HEK293 (cell line): ENCODE measurements around the gene HOXC5.

Source experiments
- SALL2 ChIP-seq: fragments of 450-650 bp; formaldehyde crosslinking; IDR thresholded peaks from 2 replicates; pipeline ENCODE4 v1.5.0; 2017; ENCODE audit warnings: missing biosample characterization, mild to moderate bottlenecking, missing genetic modification characterization, borderline replicate concordance
- SP3 ChIP-seq: fragments of 450-650 bp; formaldehyde crosslinking; IDR thresholded peaks from 2 replicates; pipeline ENCODE4 v1.5.1; 2016; ENCODE audit warnings: missing biosample characterization, missing genetic modification characterization
- ZBTB8A ChIP-seq: fragments of 450-650 bp; formaldehyde crosslinking; IDR thresholded peaks from 2 replicates; pipeline ENCODE4 v1.5.1; 2016; ENCODE audit warnings: missing biosample characterization, missing genetic modification characterization
- ZNF114 ChIP-seq: fragments of 450-650 bp; formaldehyde crosslinking; IDR thresholded peaks from 2 replicates; pipeline ENCODE4 v1.5.0; 2017; ENCODE audit warnings: missing biosample characterization, missing genetic modification characterization
- ZNF155 ChIP-seq: fragments of 450-650 bp; formaldehyde crosslinking; IDR thresholded peaks from 2 replicates; pipeline ENCODE4 v1.5.1; 2016; ENCODE audit warnings: missing biosample characterization, missing genetic modification characterization
- ZNF174 ChIP-seq: fragments of 450-650 bp; formaldehyde crosslinking; IDR thresholded peaks from 2 replicates; pipeline ENCODE4 v1.5.0; 2017; ENCODE audit warnings: missing biosample characterization, mild to moderate bottlenecking, missing genetic modification characterization
- ZNF324 ChIP-seq: fragments of 450-650 bp; formaldehyde crosslinking; IDR thresholded peaks from 2 replicates; pipeline ENCODE4 v1.5.1; 2016; ENCODE audit warnings: missing biosample characterization, missing genetic modification characterization
- ZNF341 ChIP-seq: fragments of 450-650 bp; formaldehyde crosslinking; IDR thresholded peaks from 2 replicates; pipeline ENCODE4; 2016; ENCODE audit warnings: low read depth, missing biosample characterization, missing genetic modification characterization
- ZNF37A ChIP-seq: fragments of 450-650 bp; IDR thresholded peaks from 2 replicates; pipeline ENCODE4 v1.5.1; 2018; ENCODE audit warnings: missing biosample characterization, missing genetic modification characterization
- ZNF544 ChIP-seq: fragments of 450-650 bp; formaldehyde crosslinking; IDR thresholded peaks from 2 replicates; pipeline ENCODE4 v1.5.0; 2017; ENCODE audit warnings: missing biosample characterization, missing genetic modification characterization
- ZNF626 ChIP-seq: fragments of 450-650 bp; sonication (Bioruptor Pico); formaldehyde crosslinking; IDR thresholded peaks from 2 replicates; pipeline ENCODE4 v1.5.1; 2018; ENCODE audit warnings: missing biosample characterization, missing genetic modification characterization, inconsistent platforms
- ZNF670 ChIP-seq: fragments of 450-650 bp; formaldehyde crosslinking; IDR thresholded peaks from 2 replicates; pipeline ENCODE4 v1.5.1; 2016; ENCODE audit warnings: missing biosample characterization, missing genetic modification characterization, low read depth
- ZNF785 ChIP-seq: fragments of 450-650 bp; formaldehyde crosslinking; IDR thresholded peaks from 2 replicates; pipeline ENCODE4 v1.5.1; 2016; ENCODE audit warnings: missing biosample characterization, missing genetic modification characterization
- TF ChIP-seq, protein P1 (sequence below): fragments of 450-650 bp; formaldehyde crosslinking; IDR thresholded peaks from 2 replicates; pipeline ENCODE4 v1.5.1; 2016; ENCODE audit warnings: missing biosample characterization, missing genetic modification characterization
- TF ChIP-seq, protein P2 (sequence below): fragments of 450-650 bp; formaldehyde crosslinking; IDR thresholded peaks from 2 replicates; pipeline ENCODE4 v1.5.1; 2016; ENCODE audit warnings: missing biosample characterization, missing genetic modification characterization
- TF ChIP-seq, protein P3 (sequence below): fragments of 450-650 bp; formaldehyde crosslinking; IDR thresholded peaks from 2 replicates; pipeline ENCODE4 v1.5.1; 2016; ENCODE audit warnings: missing biosample characterization, missing genetic modification characterization
- TF ChIP-seq, protein P4 (sequence below): fragments of 450-650 bp; formaldehyde crosslinking; IDR thresholded peaks from 2 replicates; pipeline ENCODE4 v1.5.0; 2017; ENCODE audit warnings: missing biosample characterization, missing genetic modification characterization, borderline replicate concordance
- TF ChIP-seq, protein P5 (sequence below): fragments of 450-650 bp; formaldehyde crosslinking; IDR thresholded peaks from 2 replicates; pipeline ENCODE4 v1.5.1; 2016; ENCODE audit warnings: missing biosample characterization, missing genetic modification characterization
- TF ChIP-seq, protein P6 (sequence below): fragments of 450-650 bp; formaldehyde crosslinking; IDR thresholded peaks from 2 replicates; pipeline ENCODE4 v1.5.1; 2016; ENCODE audit warnings: missing biosample characterization, missing genetic modification characterization
- TF ChIP-seq, protein P7 (sequence below): fragments of 450-650 bp; IDR thresholded peaks from 2 replicates; pipeline ENCODE4 v1.5.1; 2018; ENCODE audit warnings: missing biosample characterization, missing genetic modification characterization
- TF ChIP-seq, protein P8 (sequence below): fragments of 450-650 bp; formaldehyde crosslinking; IDR thresholded peaks from 2 replicates; pipeline ENCODE4 v1.5.1; 2016; ENCODE audit warnings: missing biosample characterization, missing genetic modification characterization
- TF ChIP-seq, protein P9 (sequence below): fragments of 450-650 bp; formaldehyde crosslinking; IDR thresholded peaks from 2 replicates; pipeline ENCODE4 v1.5.1; 2016; ENCODE audit warnings: missing biosample characterization, missing genetic modification characterization, low read depth

The HOXC5 gene

DNA sequence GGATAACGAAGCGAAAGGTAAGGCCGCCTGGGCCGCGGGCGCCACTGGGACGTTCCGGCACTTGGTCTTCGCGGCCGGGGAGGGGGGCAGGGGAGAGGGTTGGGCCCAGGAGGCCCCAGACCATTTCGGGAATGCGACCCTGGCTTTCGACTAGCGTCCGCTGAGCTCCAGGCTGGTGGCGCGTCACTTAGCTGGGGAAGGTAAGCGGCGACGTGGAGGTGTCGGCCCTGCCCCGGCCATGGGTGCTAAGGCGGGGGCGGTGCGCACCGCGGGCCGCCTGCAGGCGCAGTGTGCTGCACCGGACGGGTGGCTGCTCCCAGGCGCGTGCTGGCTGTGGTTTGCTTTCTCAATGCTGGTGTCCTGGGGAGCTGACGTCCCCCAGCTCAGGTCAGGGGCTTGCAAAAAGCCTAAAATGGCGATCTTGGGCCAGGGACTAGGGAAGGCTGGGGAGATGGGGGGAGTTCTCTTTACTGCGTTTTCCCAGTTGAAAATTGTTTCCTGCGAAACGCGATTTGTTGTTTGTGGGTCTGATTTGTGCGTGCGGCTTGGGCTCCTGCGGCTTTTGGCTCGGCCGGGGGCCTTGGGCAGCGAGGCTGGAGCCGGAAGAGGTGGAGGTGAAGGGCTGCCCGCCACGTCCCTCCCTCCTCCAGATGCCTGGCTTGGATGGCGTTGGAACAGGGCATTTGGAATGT lies 46.7 kb upstream of the HOXC5 start (continued):
- TF ChIP-seq, protein P1, sequence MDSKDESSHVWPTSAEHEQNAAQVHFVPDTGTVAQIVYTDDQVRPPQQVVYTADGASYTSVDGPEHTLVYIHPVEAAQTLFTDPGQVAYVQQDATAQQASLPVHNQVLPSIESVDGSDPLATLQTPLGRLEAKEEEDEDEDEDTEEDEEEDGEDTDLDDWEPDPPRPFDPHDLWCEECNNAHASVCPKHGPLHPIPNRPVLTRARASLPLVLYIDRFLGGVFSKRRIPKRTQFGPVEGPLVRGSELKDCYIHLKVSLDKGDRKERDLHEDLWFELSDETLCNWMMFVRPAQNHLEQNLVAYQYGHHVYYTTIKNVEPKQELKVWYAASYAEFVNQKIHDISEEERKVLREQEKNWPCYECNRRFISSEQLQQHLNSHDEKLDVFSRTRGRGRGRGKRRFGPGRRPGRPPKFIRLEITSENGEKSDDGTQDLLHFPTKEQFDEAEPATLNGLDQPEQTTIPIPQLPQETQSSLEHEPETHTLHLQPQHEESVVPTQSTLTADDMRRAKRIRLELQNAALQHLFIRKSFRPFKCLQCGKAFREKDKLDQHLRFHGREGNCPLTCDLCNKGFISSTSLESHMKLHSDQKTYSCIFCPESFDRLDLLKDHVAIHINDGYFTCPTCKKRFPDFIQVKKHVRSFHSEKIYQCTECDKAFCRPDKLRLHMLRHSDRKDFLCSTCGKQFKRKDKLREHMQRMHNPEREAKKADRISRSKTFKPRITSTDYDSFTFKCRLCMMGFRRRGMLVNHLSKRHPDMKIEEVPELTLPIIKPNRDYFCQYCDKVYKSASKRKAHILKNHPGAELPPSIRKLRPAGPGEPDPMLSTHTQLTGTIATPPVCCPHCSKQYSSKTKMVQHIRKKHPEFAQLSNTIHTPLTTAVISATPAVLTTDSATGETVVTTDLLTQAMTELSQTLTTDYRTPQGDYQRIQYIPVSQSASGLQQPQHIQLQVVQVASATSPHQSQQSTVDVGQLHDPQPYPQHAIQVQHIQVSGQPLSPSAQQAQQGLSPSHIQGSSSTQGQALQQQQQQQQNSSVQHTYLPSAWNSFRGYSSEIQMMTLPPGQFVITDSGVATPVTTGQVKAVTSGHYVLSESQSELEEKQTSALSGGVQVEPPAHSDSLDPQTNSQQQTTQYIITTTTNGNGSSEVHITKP (tag by site-specific recombination): peak; percentile 71
- TF ChIP-seq ZNF544 (tag by site-specific recombination) (no peak), ZNF785 (tag by site-specific recombination) (no peak), ZNF114 (tag by site-specific recombination) (no peak), ZNF37A (tag by site-specific recombination) (no peak), ZNF670 (tag by site-specific recombination) (no peak), ZNF324 (tag by site-specific recombination) (no peak), ZNF174 (tag by site-specific recombination) (no peak), ZNF626 (tag by site-specific recombination) (no peak), ZNF155 (tag by site-specific recombination) (no peak), SALL2 (tag by site-specific recombination) (no peak), ZBTB8A (tag by site-specific recombination) (no peak), ZNF341 (tag by site-specific recombination) (peak; percentile 6; the same call in 1 of the 2 replicates), SP3 (no peak)
- TF ChIP-seq, protein P2, sequence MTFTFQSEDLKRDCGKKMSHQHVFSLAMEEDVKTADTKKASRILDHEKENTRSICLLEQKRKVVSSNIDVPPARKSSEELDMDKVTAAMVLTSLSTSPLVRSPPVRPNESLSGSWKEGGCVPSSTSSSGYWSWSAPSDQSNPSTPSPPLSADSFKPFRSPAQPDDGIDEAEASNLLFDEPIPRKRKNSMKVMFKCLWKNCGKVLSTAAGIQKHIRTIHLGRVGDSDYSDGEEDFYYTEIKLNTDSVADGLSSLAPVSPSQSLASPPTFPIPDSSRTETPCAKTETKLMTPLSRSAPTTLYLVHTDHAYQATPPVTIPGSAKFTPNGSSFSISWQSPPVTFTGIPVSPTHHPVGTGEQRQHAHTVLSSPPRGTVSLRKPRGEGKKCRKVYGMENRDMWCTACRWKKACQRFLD (tag by site-specific recombination): no peak
- TF ChIP-seq, protein P3, sequence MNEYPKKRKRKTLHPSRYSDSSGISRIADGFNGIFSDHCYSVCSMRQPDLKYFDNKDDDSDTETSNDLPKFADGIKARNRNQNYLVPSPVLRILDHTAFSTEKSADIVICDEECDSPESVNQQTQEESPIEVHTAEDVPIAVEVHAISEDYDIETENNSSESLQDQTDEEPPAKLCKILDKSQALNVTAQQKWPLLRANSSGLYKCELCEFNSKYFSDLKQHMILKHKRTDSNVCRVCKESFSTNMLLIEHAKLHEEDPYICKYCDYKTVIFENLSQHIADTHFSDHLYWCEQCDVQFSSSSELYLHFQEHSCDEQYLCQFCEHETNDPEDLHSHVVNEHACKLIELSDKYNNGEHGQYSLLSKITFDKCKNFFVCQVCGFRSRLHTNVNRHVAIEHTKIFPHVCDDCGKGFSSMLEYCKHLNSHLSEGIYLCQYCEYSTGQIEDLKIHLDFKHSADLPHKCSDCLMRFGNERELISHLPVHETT (tag by site-specific recombination): no peak
- TF ChIP-seq, protein P4, sequence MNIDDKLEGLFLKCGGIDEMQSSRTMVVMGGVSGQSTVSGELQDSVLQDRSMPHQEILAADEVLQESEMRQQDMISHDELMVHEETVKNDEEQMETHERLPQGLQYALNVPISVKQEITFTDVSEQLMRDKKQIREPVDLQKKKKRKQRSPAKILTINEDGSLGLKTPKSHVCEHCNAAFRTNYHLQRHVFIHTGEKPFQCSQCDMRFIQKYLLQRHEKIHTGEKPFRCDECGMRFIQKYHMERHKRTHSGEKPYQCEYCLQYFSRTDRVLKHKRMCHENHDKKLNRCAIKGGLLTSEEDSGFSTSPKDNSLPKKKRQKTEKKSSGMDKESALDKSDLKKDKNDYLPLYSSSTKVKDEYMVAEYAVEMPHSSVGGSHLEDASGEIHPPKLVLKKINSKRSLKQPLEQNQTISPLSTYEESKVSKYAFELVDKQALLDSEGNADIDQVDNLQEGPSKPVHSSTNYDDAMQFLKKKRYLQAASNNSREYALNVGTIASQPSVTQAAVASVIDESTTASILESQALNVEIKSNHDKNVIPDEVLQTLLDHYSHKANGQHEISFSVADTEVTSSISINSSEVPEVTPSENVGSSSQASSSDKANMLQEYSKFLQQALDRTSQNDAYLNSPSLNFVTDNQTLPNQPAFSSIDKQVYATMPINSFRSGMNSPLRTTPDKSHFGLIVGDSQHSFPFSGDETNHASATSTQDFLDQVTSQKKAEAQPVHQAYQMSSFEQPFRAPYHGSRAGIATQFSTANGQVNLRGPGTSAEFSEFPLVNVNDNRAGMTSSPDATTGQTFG: no peak
- TF ChIP-seq, protein P5, sequence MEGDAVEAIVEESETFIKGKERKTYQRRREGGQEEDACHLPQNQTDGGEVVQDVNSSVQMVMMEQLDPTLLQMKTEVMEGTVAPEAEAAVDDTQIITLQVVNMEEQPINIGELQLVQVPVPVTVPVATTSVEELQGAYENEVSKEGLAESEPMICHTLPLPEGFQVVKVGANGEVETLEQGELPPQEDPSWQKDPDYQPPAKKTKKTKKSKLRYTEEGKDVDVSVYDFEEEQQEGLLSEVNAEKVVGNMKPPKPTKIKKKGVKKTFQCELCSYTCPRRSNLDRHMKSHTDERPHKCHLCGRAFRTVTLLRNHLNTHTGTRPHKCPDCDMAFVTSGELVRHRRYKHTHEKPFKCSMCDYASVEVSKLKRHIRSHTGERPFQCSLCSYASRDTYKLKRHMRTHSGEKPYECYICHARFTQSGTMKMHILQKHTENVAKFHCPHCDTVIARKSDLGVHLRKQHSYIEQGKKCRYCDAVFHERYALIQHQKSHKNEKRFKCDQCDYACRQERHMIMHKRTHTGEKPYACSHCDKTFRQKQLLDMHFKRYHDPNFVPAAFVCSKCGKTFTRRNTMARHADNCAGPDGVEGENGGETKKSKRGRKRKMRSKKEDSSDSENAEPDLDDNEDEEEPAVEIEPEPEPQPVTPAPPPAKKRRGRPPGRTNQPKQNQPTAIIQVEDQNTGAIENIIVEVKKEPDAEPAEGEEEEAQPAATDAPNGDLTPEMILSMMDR (tag by site-specific recombination): peak; percentile 20; the same call in 1 of the 2 replicates
- TF ChIP-seq, protein P6, sequence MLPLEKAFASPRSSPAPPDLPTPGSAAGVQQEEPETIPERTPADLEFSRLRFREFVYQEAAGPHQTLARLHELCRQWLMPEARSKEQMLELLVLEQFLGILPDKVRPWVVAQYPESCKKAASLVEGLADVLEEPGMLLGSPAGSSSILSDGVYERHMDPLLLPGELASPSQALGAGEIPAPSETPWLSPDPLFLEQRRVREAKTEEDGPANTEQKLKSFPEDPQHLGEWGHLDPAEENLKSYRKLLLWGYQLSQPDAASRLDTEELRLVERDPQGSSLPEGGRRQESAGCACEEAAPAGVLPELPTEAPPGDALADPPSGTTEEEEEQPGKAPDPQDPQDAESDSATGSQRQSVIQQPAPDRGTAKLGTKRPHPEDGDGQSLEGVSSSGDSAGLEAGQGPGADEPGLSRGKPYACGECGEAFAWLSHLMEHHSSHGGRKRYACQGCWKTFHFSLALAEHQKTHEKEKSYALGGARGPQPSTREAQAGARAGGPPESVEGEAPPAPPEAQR (tag by site-specific recombination): no peak
- TF ChIP-seq, protein P7, sequence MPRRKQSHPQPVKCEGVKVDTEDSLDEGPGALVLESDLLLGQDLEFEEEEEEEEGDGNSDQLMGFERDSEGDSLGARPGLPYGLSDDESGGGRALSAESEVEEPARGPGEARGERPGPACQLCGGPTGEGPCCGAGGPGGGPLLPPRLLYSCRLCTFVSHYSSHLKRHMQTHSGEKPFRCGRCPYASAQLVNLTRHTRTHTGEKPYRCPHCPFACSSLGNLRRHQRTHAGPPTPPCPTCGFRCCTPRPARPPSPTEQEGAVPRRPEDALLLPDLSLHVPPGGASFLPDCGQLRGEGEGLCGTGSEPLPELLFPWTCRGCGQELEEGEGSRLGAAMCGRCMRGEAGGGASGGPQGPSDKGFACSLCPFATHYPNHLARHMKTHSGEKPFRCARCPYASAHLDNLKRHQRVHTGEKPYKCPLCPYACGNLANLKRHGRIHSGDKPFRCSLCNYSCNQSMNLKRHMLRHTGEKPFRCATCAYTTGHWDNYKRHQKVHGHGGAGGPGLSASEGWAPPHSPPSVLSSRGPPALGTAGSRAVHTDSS: no peak
- TF ChIP-seq, protein P8, sequence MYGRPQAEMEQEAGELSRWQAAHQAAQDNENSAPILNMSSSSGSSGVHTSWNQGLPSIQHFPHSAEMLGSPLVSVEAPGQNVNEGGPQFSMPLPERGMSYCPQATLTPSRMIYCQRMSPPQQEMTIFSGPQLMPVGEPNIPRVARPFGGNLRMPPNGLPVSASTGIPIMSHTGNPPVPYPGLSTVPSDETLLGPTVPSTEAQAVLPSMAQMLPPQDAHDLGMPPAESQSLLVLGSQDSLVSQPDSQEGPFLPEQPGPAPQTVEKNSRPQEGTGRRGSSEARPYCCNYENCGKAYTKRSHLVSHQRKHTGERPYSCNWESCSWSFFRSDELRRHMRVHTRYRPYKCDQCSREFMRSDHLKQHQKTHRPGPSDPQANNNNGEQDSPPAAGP (tag by site-specific recombination): 0 out of 2 replicates have a peak, but pooled peaks have one; percentile 23
- TF ChIP-seq, protein P9, sequence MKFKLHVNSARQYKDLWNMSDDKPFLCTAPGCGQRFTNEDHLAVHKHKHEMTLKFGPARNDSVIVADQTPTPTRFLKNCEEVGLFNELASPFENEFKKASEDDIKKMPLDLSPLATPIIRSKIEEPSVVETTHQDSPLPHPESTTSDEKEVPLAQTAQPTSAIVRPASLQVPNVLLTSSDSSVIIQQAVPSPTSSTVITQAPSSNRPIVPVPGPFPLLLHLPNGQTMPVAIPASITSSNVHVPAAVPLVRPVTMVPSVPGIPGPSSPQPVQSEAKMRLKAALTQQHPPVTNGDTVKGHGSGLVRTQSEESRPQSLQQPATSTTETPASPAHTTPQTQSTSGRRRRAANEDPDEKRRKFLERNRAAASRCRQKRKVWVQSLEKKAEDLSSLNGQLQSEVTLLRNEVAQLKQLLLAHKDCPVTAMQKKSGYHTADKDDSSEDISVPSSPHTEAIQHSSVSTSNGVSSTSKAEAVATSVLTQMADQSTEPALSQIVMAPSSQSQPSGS: no peak
